DMS114 treated with DMSO at 0.1 percent for 48 hours (cell line): ENCODE data around the gene CFAP20.

Experiments
- DNase-seq: peaks from one replicate; lab custom pipeline; 2025; ENCODE audit not compliant: unreplicated experiment; lab: John Stamatoyannopoulos, UW

The CFAP20 gene

GRCh38 chr16:58125041-58125440, 4.1 kb downstream of the CFAP20 start:
- no peak for DNase-seq

- DNase-seq, result no peak
Observed at GRCh38 chr16:58124601-58124915, 4.6 kb downstream of the CFAP20 start.

GRCh38 chr16:58123896-58124600, 5.1 kb downstream of the CFAP20 start:
- no peak for DNase-seq

GRCh38 chr16:58121132-58121531, 8.0 kb downstream of the CFAP20 start:
- no peak for DNase-seq

- DNase-seq, result no peak
Observed at GRCh38 chr16:58120234-58120633, 8.9 kb downstream of the CFAP20 start.

- no peak for DNase-seq
Observed at GRCh38 chr16:58119509-58119845, 9.7 kb downstream of the CFAP20 start.

GRCh38 chr16:58118801-58119508, 10.2 kb downstream of the CFAP20 start:
- no peak for DNase-seq

GRCh38 chr16:58116529-58116928, 12.7 kb downstream of the CFAP20 start:
- DNase-seq, result no peak

GRCh38 chr16:58116081-58116480, 13.1 kb downstream of the CFAP20 start:
- DNase-seq, result no peak

GRCh38 chr16:58114827-58115825, 14.1 kb downstream of the CFAP20 start:
- DNase-seq, result no peak

- DNase-seq, result no peak
Observed at GRCh38 chr16:58111302-58111627, 17.9 kb downstream of the CFAP20 start.

GRCh38 chr16:58110571-58111301, 18.4 kb downstream of the CFAP20 start:
- no peak for DNase-seq

- no peak for DNase-seq
Observed at GRCh38 chr16:58109881-58110280, 19.3 kb downstream of the CFAP20 start.

GRCh38 chr16:58109330-58109729, 19.9 kb downstream of the CFAP20 start:
- no peak for DNase-seq

GRCh38 chr16:58107709-58108108, 21.5 kb downstream of the CFAP20 start:
- no peak for DNase-seq

- no peak for DNase-seq
Observed at GRCh38 chr16:58107228-58107627, 22.0 kb downstream of the CFAP20 start.

GRCh38 chr16:58105631-58106030, 23.6 kb downstream of the CFAP20 start:
- no peak for DNase-seq

- DNase-seq, result no peak
Observed at GRCh38 chr16:58102665-58103392, 26.4 kb downstream of the CFAP20 start.

GRCh38 chr16:58099956-58100300, 29.3 kb downstream of the CFAP20 start:
- no peak for DNase-seq

GRCh38 chr16:58099097-58099955, 29.9 kb downstream of the CFAP20 start:
- no peak for DNase-seq
